Measurements from ENCODE around the gene ARMC5. TPM values are rescaled to one million over a fixed set of nuclear protein-coding genes. Genes with fewer than 3 reads are reported as not detected.

The ARMC5 gene
- total RNA-seq, 4 donors from 2014 or later: 9.7 to 24.3 (median 17.9) TPM

DNA sequence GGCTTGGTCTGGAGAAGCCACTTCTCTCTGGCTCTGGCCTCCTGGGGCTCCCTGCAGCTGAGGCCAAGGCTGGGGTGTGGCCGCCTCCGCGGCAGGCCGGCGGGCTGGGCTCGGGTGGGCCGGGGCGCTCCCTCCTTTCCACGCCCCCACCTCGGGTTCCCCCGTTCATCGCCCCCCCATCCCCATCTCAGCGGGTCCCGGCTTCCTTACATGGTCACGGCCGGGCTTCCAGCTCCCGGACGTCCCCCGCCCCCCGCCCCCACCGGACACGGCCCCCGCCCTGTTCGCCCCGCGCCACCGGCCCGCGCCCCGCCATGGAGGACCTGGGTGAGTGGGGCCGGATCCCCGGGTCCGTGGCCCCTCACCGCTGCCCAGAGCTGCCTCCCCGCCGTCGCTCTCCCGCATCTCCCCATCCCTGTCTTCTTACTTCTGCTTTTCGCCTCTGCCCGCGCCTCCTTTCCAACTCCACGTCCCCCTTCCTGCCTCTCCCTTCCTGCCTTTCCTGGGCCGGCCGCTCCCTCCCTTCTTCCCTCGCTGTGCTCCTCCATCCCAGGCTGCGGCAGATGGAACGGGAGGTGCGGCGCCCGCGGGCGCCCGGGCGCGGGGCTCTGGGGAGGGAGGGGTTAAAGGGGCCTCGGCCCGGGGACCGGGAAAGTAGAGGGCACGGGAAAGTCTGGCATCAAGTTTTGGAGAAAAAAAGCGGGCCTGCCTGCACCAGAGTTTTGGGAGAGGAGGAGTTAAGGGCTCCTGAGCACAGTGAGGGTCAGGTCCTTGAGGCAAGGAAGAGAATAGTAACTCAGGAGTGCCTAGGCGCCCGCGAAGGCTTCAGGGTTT, 12.8 kb downstream of the ARMC5 start, which contains the start of gene TGFB1I1:
Gene TGFB1I1 (plus strand): TSS at position 278 of the 834 bp plus-strand sequence. CDS start 37 bp downstream, at position 315.
- DNase-seq (ENCODE audit: low spot score in 2 of 2): peak in 1 of 2 donors; percentile 84
- peak within 1 kb of the TSS; percentile 89 for H3K27ac ChIP-seq
- WGBS: under 1% methylated on average over 30 of the region's 63 CpGs
- H3K4me1 ChIP-seq: peaks cover 52% of the 10 kb centered on the region
- TF ChIP-seq EP300 (IDR thresholded peaks at IDR 0.05) (no peak), POLR2A (IDR thresholded peaks at IDR 0.05) (no peak), POLR2AphosphoS5 (IDR thresholded peaks at IDR 0.05) (no peak)
- TF ChIP-seq, protein P1, sequence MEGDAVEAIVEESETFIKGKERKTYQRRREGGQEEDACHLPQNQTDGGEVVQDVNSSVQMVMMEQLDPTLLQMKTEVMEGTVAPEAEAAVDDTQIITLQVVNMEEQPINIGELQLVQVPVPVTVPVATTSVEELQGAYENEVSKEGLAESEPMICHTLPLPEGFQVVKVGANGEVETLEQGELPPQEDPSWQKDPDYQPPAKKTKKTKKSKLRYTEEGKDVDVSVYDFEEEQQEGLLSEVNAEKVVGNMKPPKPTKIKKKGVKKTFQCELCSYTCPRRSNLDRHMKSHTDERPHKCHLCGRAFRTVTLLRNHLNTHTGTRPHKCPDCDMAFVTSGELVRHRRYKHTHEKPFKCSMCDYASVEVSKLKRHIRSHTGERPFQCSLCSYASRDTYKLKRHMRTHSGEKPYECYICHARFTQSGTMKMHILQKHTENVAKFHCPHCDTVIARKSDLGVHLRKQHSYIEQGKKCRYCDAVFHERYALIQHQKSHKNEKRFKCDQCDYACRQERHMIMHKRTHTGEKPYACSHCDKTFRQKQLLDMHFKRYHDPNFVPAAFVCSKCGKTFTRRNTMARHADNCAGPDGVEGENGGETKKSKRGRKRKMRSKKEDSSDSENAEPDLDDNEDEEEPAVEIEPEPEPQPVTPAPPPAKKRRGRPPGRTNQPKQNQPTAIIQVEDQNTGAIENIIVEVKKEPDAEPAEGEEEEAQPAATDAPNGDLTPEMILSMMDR (IDR thresholded peaks at IDR 0.05): no peak
- peak within 1 kb of the TSS; percentile 67 for H3K4me3 ChIP-seq
- no peaks in the 10 kb centered on the region for H3K27me3 ChIP-seq
- H3K36me3 ChIP-seq: peaks cover 32% of the 10 kb centered on the region
- H3K9me3 ChIP-seq: no peaks in the 10 kb centered on the region

DNA sequence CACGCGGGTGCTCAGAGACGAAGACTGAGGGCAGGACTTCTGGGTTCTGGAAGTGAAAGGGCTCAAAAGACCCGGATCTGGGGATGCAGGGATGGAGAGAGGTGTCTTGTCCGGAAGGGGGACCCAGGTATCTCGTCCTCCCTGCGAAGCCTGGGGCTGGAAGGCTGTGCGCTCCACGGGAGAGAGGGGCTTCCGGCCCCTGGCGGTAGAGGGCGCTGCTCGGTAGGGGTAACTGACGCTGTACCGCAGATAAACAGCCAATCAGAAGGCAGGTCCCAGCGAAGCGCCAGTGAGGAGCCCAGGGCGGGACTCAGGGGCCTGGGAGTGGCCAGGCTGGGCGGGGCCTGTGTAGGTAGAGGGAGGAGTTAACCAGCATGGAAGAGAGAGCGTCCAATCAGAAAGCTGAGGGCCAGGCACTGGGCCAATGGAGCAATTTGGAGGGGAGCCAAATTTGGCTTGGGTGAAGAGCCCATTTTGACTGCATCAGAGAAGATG, 13.5 kb downstream of the ARMC5 start:
- H3K27me3 ChIP-seq: no peaks in the 10 kb centered on the region
- peak in 1 of 3 donors; percentile 55 for TF ChIP-seq POLR2AphosphoS5 (IDR thresholded peaks at IDR 0.05)
- TF ChIP-seq, protein P1 (IDR thresholded peaks at IDR 0.05): peak; percentile 40 to 80
- TF ChIP-seq EP300 (IDR thresholded peaks at IDR 0.05): no peak
- peak overlapping the region; percentile 67 for H3K4me3 ChIP-seq
- H3K36me3 ChIP-seq: peaks cover 36% of the 10 kb centered on the region
- H3K4me1 ChIP-seq: peaks cover 55% of the 10 kb centered on the region
- peak; percentile 95 to 96 for DNase-seq (ENCODE audit: low spot score in 2 of 2)
- WGBS: 28% methylated on average over 19 of the region's 20 CpGs
- H3K27ac ChIP-seq: peak overlapping the region; percentile 89
- no peaks in the 10 kb centered on the region for H3K9me3 ChIP-seq

DNA sequence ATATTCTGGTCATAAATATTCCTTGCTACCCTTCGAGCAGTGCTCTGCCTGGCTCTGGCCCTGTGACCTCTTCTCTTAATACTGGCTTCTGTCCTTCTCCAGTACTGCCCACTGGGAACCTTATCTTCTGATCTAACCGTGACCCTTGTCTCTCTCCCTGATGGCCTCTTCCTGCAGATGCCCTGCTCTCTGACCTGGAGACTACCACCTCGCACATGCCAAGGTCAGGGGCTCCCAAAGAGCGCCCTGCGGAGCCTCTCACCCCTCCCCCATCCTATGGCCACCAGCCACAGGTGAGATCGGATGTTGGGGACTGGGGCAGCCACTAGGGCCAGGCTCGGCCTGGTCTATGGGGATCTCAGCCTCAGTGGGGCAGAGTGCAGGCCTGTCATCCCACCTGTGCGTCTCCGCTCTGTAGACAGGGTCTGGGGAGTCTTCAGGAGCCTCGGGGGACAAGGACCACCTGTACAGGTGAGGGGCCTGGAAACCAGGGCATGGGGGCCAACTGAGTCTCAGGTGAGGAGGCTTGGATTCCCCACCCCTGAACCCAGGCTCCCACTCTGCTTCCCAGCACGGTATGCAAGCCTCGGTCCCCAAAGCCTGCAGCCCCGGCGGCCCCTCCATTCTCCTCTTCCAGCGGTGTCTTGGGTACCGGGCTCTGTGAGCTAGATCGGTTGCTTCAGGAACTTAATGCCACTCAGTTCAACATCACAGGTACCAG, 14.1 kb downstream of the ARMC5 start:
- H3K4me3 ChIP-seq: no peak overlapping the region
- H3K36me3 ChIP-seq: peaks cover 41% of the 10 kb centered on the region
- peaks cover 55% of the 10 kb centered on the region for H3K4me1 ChIP-seq
- no peaks in the 10 kb centered on the region for H3K27me3 ChIP-seq
- TF ChIP-seq POLR2AphosphoS5 (IDR thresholded peaks at IDR 0.05): no peak
- no peak for TF ChIP-seq POLR2A (IDR thresholded peaks at IDR 0.05)
- no peak overlapping the region for H3K27ac ChIP-seq
- DNase-seq (ENCODE audit: low spot score in 2 of 2): no peak
- H3K9me3 ChIP-seq: no peaks in the 10 kb centered on the region
- WGBS: 88% methylated on average over 16 of the region's 17 CpGs

DNA sequence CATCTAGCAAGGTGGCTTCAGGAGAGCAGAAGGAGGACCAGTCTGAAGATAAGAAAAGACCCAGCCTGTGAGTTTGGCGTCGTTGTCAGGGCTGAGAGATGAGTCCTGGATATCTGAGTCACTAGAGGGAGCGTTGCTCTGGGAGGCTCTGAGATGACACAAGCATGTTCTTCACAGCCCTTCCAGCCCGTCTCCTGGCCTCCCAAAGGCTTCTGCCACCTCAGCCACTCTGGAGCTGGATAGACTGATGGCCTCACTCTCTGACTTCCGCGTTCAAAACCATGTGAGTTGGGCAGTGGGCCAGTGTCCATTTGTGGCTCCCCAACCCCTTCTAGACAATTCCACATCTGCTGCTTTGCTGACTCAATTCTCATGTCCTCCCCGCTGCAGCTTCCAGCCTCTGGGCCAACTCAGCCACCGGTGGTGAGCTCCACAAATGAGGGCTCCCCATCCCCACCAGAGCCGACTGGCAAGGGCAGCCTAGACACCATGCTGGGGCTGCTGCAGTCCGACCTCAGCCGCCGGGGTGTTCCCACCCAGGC, 14.9 kb downstream of the ARMC5 start:
- Histone ChIP-seq H3K27me3 (no peaks in the 10 kb centered on the region), H3K36me3 (peaks cover 41% of the 10 kb centered on the region), H3K4me1 (peaks cover 55% of the 10 kb centered on the region), H3K4me3 (no peak overlapping the region), H3K27ac (no peak overlapping the region), H3K9me3 (no peaks in the 10 kb centered on the region)
- TF ChIP-seq, protein P1 (IDR thresholded peaks at IDR 0.05): no peak
- TF ChIP-seq EP300 (IDR thresholded peaks at IDR 0.05) (no peak), POLR2A (IDR thresholded peaks at IDR 0.05) (no peak), POLR2AphosphoS5 (IDR thresholded peaks at IDR 0.05) (no peak)
- 71% methylated on average over 10 of the region's 12 CpGs for WGBS
- no peak for DNase-seq (ENCODE audit: low spot score in 2 of 2)

DNA sequence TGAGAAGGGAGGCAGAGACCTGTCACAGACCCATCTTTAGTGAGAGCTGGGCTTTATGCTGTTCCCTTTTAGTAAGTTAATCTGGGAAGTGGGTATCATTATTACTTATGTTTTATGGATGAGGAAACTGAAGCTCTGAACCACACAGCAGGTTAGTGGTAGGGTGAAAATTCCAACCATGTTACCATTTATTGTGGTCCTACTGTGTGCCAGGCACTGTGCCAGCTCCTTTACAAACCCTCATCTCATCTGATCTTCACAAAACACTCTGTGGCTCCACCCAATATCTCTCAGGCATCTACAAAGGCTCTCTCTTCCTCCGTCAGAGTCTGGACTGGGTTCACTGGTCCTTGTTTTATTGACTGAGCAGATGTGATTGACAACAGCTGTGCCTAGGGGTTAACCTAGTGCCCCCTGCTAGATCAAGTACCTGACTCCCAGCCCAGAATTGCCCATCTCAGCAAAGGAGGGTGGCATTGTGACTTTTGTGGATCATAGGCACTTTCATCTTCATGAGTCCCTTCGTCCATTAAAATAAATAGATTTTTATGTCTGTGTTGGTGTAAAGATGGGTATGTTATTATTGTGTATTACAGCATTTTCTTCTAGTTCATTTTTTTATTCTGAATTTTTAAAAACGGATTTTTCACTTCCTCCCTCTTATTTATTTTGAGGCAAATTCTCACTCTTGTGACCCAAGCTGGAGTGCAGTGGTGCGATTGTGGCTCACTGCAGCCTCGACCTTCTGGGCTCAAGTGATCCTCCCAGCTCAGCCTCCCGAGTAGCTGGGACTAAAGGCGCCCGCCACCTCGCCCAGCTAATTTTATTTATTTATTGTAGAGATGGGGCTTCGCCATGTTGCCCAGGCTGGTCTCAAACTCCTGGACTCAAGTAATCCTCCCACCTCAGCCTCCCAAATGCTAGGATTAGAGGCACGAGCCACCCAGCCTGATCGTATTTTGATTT, 15.8 kb downstream of the ARMC5 start:
- H3K4me3 ChIP-seq: no peak overlapping the region
- TF ChIP-seq EP300 (IDR thresholded peaks at IDR 0.05): no peak
- no peak for TF ChIP-seq POLR2AphosphoS5 (IDR thresholded peaks at IDR 0.05)
- TF ChIP-seq, protein P1 (IDR thresholded peaks at IDR 0.05): no peak
- TF ChIP-seq POLR2A (IDR thresholded peaks at IDR 0.05): no peak
- H3K4me1 ChIP-seq: peaks cover 55% of the 10 kb centered on the region
- H3K27ac ChIP-seq: no peak overlapping the region
- WGBS: 93% methylated on average over 12 of the region's 12 CpGs
- no peaks in the 10 kb centered on the region for H3K9me3 ChIP-seq
- H3K36me3 ChIP-seq: peaks cover 41% of the 10 kb centered on the region
- DNase-seq (ENCODE audit: low spot score in 2 of 2): no peak
- no peaks in the 10 kb centered on the region for H3K27me3 ChIP-seq
